AML-193 (cell line): Measurements from ENCODE around the gene LYZL4.

Experiments used
- DNase-seq, 2 experiments: peaks; one replicate each; lab custom pipeline; 2025; lab: John Stamatoyannopoulos, UW

LYZL4 gene

DNA sequence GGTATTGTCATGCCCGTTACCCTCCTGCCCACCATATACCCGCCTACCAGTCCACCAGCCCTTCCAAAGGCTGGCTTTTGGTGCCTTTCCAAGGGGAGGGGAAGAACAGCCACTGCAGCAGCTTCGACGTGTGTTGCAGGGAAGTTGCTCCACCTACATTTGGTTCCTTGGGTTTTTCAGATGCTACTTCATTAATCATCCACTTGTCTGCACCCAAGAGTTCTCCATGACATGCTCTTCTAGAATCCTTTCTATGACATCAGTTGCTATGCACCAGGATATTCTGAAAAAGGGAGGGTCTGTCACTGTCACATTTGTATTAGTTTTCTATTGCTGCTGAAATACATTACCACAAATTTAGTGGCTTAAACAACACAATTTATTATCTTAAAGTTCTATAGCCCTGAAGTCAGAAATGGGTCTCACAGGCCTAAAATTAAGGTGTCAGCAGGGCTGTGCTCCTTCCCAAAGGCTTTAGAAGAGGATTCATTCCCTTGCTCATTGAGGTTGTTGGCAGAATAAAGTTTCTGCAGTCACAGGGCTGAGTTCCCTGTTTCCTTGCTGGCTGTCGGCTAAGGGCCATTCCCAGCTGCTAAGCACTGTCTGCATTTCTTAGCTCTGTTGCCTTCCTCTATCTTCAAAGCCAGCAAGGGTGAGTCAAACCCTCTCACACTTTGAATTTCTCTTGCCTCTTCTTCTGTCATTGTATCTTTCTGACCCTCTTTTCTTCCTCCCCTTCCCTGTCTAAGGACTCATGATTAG, at the start of gene LYZL4:
Gene LYZL4 (minus strand): TSS at position 241 of the 762 bp plus-strand sequence. CDS start 3,359 bp downstream, outside the sequence.
- no peak for DNase-seq

DNA sequence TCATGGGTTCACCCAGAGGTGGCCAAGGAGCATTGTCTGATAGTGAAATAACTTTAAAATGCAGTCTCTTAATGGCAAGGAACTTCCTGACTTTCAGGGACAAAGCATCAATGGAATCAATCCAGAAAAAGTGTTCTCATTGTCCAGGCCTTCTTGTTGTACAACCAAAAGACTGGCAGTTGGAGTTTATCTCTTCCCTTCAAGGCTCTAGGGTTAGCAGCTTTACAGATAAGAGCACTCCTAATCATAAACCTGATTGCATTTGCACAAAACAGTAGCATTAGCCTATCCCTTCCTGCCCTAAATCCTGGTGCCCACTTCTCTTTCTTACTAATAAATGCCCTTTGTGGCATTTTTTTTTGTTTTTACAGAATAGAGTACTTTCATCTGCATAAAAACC, 48.7 kb upstream of the LYZL4 start:
- DNase-seq, result no peak

DNA sequence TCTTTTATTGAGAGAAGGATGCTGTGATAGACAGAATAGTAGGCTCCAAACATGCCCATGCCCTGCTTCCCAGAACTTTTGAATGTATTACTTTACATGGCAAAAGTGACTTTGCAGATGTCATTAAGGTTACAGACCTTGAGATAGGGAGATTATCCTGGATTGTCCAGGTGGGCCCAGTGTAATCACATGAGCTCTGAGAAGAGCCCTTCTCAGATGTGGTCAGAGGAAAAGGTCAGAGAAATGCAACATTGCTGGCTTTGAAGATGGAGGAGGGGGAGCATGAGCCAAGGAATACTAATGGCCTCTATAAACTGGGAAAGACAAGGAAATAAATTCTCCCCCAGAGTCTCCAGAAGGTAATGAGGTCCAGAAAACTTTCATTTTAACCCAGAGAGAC, 45.8 kb upstream of the LYZL4 start:
- no peak for DNase-seq

DNA sequence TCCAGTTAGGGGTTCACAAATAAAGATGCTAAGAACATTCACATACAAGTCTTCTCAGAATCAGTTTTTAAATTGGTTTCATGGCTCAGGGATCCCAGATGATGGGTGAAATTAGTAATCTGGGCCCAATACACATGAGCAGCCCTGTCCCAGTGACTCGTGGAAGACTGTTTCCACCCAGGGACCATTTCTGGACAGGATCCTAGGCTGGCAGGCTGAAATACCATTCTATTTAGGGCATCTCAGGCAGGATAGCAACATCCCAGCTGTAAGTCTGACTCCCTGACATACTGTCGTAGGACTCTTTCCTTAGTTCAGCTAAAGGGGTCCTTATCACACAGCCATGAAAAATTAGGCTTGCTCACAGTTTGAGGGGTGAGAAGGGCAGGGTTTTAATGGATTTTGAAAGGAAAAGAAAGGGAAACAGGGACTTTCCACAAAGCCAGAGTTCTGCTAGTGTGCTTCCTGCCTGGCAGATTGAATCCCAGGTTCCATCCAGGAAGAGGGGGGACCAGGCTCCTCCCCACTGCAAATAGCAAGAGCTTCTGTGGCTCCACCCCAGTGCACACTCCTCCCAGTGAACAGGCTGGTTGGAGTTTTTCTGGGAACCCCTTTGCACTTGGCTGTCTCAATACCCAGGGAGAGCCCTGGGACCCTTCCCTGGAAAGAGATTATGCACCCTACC, 41.3 kb upstream of the LYZL4 start:
- no peak for DNase-seq

GRCh38 chr3:42451116-42451515, 40.7 kb upstream of the LYZL4 start:
- DNase-seq, result no peak

DNA sequence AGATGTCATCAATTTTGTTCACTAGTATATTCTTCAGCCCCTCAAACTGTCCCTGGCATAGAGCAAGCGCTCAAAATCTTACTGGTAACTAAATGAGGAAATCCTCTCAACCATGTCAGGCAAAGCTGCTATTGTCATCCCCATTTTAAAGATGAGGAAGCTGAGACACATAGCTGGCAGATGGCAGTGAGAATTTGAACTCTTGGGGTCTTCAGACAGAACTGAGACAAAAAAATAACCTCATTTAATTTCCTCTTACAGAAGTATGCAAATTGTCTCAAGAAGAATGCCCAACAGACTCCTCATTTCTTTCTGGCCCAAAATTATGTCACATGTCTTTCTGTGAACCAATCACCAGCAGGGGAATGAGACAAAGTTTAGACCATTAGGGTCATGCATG, 40.2 kb upstream of the LYZL4 start:
- DNase-seq, result no peak

- no peak for DNase-seq
Measured at GRCh38 chr3:42447481-42447880, 37.1 kb upstream of the LYZL4 start.

DNA sequence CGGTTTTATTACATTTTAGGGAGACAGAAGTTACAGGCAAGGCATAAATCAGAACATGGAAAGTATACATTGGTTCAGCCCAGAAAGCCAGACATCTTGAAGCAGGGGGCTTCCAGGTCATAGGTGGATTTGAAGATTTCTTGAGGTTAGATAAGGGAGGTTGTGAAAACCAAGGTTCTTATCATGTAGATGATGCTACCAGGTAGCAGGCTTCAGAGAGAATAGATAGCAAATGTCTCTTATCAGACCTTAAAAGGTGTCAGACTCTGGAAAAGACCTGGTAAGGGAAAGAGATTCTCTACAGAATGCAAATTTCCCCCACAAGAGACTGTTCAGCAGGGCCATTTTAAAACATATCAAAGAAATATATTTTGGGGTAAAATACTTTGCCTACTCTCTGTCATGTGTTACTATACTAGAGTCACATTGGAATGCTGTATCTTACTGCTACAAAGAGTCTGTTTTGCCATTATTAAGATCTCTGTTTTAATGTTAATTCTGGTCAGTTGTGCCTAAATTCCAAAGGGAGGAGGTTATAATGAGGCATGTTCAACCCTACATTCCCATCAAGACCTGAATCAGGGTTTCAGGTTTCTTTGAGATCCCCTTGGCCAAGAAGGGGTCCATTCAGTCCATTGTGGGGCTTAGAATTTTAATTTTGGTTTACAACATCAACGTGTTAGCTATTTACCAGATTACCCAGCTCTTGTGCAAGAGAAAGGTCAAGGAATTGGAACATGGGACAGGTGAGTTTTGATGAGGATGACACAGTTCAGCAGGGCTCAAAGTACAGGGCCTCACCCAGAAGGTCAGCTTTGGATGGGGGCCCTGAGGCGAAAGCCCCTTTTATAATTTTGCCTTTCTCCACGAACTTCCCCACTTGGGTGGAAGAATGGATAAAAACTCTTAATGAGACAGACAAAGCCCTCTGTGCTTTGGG, 36.0 kb upstream of the LYZL4 start:
- DNase-seq, result no peak

- peak; percentile 68 to 73 for DNase-seq
Measured at GRCh38 chr3:42443819-42444436, 33.5 kb upstream of the LYZL4 start.

GRCh38 chr3:42443292-42443691, 32.9 kb upstream of the LYZL4 start:
- no peak for DNase-seq

GRCh38 chr3:42442640-42443039, 32.2 kb upstream of the LYZL4 start:
- no peak for DNase-seq

- DNase-seq, result no peak
Measured at GRCh38 chr3:42441791-42442190, 31.4 kb upstream of the LYZL4 start.

DNA sequence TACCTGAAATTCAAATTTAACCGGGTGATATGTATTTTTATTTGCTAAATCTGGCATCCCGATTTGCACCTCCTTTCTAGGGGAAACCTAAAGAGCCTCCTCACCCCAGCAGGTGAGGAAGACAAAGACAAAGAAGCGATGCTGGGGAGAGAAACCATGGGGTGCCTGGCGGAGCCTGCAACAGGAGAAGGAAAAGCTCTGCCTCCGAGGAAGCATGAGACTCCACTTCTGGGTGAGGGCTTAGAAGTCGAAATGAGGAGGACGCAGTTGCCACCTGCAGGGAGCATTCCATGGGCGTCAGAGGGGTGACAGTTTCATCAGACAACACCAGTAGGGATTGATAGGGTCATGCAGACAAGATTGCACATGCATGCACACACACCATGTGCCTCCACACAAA, 30.5 kb upstream of the LYZL4 start:
- DNase-seq, result no peak

- no peak for DNase-seq
Measured at GRCh38 chr3:42439261-42440115, 29.1 kb upstream of the LYZL4 start.

GRCh38 chr3:42438758-42439157, 28.3 kb upstream of the LYZL4 start:
- DNase-seq, result no peak

- no peak for DNase-seq
Measured at GRCh38 chr3:42438193-42438592, 27.8 kb upstream of the LYZL4 start.

DNA sequence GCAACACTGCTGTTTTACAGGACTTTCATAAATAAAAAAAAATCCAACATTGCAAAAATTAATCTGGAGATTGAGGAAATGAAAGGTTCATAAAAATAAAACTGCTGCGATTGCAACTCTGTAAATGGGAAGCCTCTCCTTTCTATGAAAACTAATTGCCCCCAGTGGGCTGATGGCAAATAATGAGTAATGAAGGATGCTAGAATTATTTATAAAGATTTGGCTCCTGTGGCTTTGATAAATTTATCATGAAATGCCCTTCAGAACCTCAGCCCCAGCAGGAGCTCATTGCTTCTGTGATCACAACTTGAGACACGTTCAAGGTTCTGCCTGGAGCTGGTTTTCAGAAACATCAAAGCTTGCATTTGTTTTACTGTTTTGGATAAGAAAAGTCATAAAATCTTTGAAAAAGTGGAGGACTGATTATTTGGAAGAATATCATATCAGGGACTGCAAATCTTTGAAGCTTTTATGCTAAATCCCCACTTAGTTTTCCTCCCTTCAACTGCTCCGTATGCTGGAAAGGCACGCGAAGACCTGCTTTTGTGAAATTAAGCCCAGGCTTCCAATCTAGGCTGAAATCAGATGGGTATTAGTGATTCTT, 24.5 kb upstream of the LYZL4 start:
- DNase-seq, result no peak

DNA sequence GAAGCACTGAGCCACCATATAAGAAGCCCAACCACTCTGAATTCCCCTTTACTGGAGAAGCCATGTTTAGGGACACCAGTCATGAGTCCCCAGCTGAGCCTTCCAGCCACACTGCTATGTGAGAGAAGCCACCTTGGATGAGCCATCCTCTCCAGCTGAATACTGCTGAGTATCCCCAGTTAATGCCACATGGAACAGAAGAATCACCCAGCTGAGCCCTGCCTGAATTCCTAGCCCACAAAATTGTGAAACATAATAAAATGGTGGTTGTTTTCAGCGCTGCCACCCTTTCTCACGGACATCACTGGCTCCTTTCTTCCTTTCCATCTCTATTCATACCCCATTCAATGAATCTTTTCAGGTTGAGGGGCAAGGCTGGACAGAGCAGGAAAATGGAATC, 22.1 kb upstream of the LYZL4 start:
- DNase-seq, result no peak

- no peak for DNase-seq
Measured at GRCh38 chr3:42430781-42431532, 20.5 kb upstream of the LYZL4 start.

- no peak for DNase-seq
Measured at GRCh38 chr3:42428830-42429229, 18.4 kb upstream of the LYZL4 start.
